CMK (cell line): ENCODE measurements around the gene MDP1.
A peak's percentile ranks its signal among the peaks of the same experiment; 100 is the strongest.

Experiments
- DNase-seq: peaks from one replicate; pipeline ENCODE4 v3.0.0-alpha.2; 2010; ENCODE audit warnings: low read depth

MDP1 gene

GRCh38 chr14:24215495-24216344, at the start of gene MDP1:
MDP1 (minus strand) TSS chr14:24216066; CDS start chr14:24215955, 111 bp downstream.
- peak; percentile 74 for DNase-seq

- no peak for DNase-seq
Measured at GRCh38 chr14:24264298-24264697, 48.4 kb upstream of the MDP1 start.

- DNase-seq: no peak
Measured at GRCh38 chr14:24263848-24264247, 48.0 kb upstream of the MDP1 start.

GRCh38 chr14:24262821-24263733, 47.2 kb upstream of the MDP1 start, which contains the start of gene TGM1:
TGM1 (minus strand) TSS chr14:24263177; CDS start chr14:24262352, 825 bp downstream.
- no peak for DNase-seq

GRCh38 chr14:24261969-24262327, 46.1 kb upstream of the MDP1 start:
- no peak for DNase-seq

DNA sequence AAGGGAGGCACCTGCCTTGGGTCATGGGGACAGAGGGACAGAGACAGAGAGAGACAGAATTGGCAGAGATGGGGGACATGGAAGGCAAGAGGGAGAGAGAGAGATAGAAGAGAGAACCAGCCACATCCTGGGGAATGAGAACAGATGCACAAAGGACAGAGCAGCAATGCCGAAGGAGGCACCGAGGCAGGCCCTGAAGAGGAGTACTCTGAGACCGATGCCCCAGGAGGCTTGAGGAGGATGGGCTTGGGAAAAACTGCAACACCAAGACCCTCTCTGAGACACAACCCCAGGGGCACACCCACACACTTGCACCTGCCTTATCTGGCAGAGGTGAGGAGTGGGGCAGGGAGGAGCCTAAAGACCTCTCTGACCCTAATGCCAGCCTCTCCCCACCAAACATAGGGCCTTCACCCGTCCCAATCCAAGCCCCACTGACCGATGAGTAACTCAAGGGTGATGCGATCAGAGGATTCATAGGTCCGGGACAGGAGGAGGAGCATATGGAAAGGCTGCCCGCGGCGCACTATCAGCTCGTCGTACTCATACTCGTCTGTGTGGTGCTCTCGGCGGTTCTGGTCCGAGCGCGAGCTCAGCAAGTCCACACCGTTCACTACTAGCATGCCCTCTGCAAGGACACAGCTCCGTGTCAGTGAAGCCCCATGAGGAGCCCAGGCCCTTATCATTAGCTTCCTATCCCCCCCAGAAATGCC, 45.5 kb upstream of the MDP1 start:
- DNase-seq: no peak

DNA sequence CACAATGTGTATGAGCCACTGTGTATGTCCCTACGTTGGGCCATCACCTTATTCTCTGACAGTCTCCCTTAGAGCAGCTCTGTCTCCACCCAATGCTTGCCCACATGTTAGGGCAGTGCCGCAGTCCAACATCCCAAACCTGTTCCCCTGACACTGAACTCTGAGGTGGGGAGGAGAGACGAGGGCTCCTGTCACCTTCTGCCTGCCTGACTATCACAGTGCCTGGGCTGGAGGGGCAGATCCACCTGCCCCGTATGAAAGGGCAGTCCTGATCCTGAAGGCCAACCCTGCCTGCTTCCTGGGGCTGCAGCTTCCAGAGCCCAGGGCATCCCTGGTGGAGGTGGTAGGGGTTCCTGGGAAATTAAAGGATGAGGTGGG, 44.9 kb upstream of the MDP1 start:
- no peak for DNase-seq

DNA sequence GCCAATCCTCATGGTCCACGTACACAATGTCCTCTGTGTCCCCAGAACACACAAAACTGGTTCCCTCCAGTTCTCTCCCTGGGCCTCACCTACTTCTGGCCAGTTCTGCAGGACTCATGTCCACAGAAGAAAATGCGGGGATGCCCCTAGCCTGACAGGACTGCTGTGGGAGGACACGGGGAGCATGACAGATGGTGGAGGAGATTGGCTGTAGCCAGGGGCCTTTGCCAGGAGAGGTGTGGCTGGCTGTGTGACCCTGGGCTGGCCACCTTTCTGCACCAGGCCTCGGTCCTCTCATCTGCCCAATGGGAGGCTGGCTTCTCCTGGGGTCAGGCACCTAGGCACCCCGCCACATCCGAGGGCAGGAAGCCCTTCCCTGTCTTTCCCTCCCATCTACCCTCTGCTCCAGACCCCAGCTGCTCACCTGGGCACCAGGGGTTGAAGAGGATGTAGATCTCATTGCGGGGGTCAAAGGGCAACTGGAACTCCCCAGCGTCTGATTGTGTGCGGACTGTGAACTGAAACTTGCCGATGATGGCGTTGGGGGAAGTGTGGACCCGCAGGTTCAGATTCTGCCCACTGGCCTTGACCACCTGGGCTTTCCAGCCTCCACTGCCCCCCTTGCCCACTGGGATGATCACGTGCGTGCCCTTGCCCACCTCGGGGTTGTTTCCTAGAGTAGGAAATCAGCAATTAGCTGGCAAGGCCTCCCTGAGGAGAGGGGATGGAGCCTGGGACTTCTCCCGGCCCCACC, 44.3 kb upstream of the MDP1 start:
- no peak for DNase-seq

DNA sequence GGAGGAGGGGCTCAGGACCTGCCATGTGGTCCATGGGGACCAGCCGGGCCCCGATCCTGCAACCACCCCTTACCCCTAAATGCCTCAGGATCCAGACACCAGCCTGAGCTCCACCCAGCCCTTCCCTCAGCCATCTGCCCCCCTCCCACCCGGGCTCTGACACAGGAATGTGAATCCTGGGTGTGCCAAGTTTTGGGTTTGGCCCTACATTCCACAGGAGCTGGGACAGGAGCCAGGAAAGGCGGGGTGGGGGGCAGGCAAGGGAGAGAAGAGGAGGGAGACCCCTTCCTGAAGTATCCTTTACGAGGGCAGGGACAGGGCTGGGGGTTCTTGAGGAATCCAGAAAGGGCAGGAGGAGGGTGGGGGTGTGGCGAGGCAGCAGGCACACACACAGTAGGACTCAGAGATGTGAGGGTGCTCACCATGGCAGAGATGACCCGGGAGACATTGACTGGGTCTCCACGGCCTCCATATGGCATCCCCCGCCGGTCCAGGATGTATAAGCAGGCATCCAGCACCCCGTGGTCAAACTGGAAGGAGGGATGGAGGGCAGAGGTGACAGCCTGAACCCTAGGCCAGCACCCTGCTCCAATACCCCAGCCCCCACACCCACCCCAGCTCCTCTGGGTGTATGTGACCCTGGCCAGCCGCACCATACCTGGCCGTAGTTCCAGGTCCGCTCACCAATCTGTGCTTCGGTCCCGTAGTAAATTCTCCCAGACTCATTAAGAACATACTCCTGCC, 43.6 kb upstream of the MDP1 start:
- no peak for DNase-seq

DNA sequence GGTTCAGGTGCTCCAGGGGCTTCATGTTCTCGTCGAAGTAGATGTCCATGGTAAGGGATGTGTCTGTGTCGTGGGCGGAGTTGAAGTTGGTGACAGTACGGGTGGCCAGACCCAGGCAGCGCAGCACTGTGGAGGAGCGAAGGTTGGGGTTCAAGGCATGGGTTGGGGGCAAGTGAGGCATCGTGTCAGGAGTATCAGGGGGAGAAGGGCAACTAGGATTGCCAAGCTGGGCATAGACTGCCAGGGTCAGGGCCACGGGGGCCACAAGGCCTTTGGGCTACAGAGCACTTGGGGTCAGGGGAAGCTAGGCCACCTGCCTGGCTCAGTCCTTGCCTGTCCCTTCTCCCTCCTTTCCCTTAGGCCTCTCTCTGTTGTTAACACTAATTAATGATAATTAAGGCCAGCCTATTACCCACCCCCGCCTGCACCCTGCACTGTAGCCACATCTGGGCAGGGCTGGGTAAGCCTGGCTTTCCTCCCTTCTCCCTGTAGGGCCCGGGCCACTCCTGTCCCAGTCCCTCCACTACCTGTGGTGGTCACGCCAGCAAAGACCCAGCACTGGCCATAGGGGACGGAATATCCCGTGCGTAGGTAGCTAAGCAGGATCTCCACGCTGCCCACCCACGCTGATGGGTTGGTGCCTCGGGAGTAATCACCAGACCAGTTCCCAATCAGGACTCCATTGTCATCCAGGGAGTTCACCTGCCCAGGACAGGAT, 42.8 kb upstream of the MDP1 start:
- DNase-seq: no peak

DNA sequence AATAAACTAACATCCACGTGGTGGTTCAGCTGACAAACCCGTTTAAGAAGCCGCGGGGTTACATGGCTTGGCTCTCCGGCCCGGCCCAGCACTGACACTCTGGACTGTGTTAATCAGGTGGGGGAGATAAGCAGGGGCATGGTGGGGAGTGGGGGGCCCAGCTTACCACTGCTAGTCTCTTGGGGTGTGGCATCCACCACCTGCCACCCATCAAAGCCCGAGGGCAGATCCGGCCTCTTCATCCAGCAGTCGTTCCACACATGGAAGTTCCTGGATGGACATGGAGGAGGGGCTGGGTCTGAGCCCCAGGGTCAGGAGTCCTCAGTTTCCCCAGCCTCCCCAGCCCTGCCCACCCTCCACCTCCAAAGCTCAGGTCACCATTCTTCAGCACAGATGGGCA, 42.3 kb upstream of the MDP1 start:
- DNase-seq: no peak

- DNase-seq: no peak
Measured at GRCh38 chr14:24256960-24257359, 41.1 kb upstream of the MDP1 start.

GRCh38 chr14:24255931-24256711, 40.3 kb upstream of the MDP1 start:
- peak; percentile 76 for DNase-seq

DNA sequence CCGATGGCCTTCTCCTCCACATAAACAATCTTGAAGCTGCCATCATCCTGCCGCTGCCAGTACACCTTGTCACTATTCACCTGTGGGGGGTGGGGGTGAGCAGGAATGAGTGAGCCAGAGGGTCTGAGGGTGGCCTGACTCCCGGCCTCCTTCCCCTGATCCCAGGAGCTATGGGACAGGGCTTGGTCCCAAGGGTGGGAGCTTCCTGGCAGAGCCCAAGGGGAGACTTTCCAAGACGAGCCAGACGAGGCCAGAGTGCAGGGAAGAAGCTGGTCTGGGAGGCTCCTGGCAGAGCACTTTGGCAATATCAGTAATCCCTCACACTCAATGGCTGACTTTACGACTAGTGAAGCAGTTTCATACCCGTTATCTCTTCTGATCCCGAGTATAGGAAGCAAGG, 39.6 kb upstream of the MDP1 start:
- no peak for DNase-seq

DNA sequence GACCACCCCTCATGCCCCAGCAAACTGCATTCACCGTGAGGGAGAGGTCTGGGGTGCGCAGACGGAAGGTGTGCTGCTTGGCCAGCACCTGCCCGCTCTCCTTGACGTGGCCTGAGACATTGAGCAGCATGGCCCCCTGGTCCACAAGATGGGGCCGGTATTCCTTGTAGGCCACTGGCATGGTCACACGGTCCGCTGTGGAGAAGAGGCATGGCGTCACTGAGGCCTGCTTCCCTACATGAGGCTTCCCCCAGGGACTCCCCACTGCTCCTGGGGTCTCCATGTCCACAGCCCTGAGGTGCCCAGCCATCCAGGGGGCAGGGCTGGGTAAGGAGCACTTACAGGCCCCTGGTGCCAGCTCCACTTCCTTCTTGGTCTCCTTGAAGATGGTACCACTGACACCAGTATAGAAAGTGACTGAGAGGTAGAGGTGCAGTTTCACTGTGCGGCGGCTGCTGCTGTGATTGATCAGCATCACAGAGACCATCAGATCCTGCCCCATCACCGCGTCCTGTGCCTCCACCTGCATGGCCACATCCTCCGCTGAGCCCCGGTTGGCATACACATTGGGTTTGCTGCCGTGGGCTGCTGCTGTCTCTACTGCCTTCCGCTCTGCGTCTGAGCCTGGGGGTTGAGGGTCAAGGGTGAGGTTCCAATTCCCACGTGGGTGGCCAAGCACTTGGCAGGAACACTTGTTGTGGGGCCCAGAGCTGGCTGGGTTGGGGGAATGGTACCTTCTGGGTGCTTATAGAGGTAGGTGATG, 38.9 kb upstream of the MDP1 start:
- DNase-seq: no peak

DNA sequence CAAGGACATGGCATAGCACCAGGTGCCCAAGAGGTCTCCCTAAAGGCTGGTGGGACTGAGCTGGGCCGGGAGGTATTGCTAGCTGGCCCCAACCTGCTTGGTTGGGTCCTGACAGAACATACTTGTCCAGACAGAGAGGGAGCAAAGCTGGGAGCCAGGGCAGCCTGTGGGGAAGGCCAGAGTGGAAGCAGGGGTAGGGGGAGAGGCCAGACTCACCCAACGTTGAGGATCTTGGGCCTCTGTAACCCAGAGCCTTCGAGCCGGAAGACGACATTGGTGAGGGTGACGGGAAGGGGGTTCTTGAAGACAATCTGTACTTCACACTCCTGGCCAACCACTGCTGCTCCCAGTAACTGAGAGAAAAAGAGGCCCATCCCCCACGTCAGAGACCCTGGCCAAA, 38.1 kb upstream of the MDP1 start:
- DNase-seq: no peak

GRCh38 chr14:24252289-24253124, 36.6 kb upstream of the MDP1 start:
- no peak for DNase-seq

- DNase-seq: no peak
Measured at GRCh38 chr14:24251880-24252288, 36.0 kb upstream of the MDP1 start.
